Smooth muscle cell (in vitro differentiated cells): ENCODE measurements around the gene DDX21. TPM values are rescaled to one million over a fixed set of nuclear protein-coding genes. Genes with fewer than 3 reads are reported as not detected.

Source experiments
- DNase-seq: peaks from one replicate; lab custom pipeline; 2025; ENCODE audit not compliant: unreplicated experiment; lab: John Stamatoyannopoulos, UW
- H2AFZ ChIP-seq: fragments of 200-600 bp; sonication (generic); 2 replicates; pipeline ENCODE4 v1.6.0; 2016; ENCODE audit warnings: antibody characterized with exemption, low read depth, mild to moderate bottlenecking
- H3F3A ChIP-seq: fragments of 200-600 bp; sonication (generic); 2 replicates; pipeline ENCODE4 v1.6.0; 2017; ENCODE audit warnings: antibody characterized with exemption, low read depth
- H3K27ac ChIP-seq: fragments of 200-600 bp; sonication (generic); 2 replicates; pipeline ENCODE4 v1.5.1; 2016; ENCODE audit warnings: low read depth, mild to moderate bottlenecking
- H3K27me3 ChIP-seq: fragments of 200-600 bp; sonication (generic); 2 replicates; pipeline ENCODE4 v1.6.1; 2016; ENCODE audit warnings: low read depth, mild to moderate bottlenecking
- H3K36me3 ChIP-seq: fragments of 200-600 bp; sonication (generic); 2 replicates; pipeline ENCODE4 v1.5.1; 2016; ENCODE audit warnings: low read depth
- H3K4me1 ChIP-seq: fragments of 200-600 bp; sonication (generic); 2 replicates; pipeline ENCODE4 v1.5.1; 2016; ENCODE audit warnings: low read depth
- H3K4me2 ChIP-seq: fragments of 200-600 bp; sonication (generic); 2 replicates; pipeline ENCODE4 v1.6.0; 2016; ENCODE audit warnings: mild to moderate bottlenecking
- H3K4me3 ChIP-seq: fragments of 200-600 bp; sonication (generic); 2 replicates; pipeline ENCODE4 v1.5.1; 2016; ENCODE audit warnings: mild to moderate bottlenecking
- H3K79me2 ChIP-seq: fragments of 200-600 bp; sonication (generic); 2 replicates; pipeline ENCODE4 v1.6.0; 2016; ENCODE audit warnings: low read depth, mild to moderate bottlenecking
- H3K9ac ChIP-seq: fragments of 200-600 bp; sonication (generic); 2 replicates; pipeline ENCODE4 v1.6.0; 2016; ENCODE audit warnings: low read depth
- H3K9me3 ChIP-seq: fragments of 200-600 bp; sonication (generic); replicated peaks from 2 replicates; pipeline ENCODE4 v1.5.1; 2016; ENCODE audit warnings: low read depth
- H4K20me1 ChIP-seq: fragments of 200-600 bp; sonication (generic); 2 replicates; pipeline ENCODE4 v1.6.0; 2016; ENCODE audit warnings: low read depth
- CTCF ChIP-seq: fragments of 200-600 bp; sonication (generic); IDR thresholded peaks from 2 replicates; pipeline ENCODE4 v1.5.1; 2017; ENCODE audit warnings: borderline replicate concordance, mild to moderate bottlenecking, antibody characterized with exemption; ENCODE audit not compliant: insufficient read depth, poor library complexity, severe bottlenecking
- WGBS: methylation state at CpG from one replicate; pipeline ENCODE4 v1.1.7; 2016; ENCODE audit warnings: low lambda C conversion rate; 5-methylcytosine and 5-hydroxymethylcytosine counted together
- polyA plus RNA-seq: library from polyadenylated mRNA; unstranded; fragments of >200 nt; fragmentation: Nextera tagmentation; extraction: Ambion mirVana; gene quantifications from 2 replicates; pipeline ENCODE4 v1.2.1, GENCODE V29; 2016
- total RNA-seq: library from RNA; depleted of rRNA; stranded (reverse); fragments of >200 nt; gene quantifications from 2 replicates; pipeline ENCODE4 v1.2.3, GENCODE V29; 2014

DDX21 gene
- total and polyA plus RNA-seq, 2 experiments from 2014 or later, result 9.9 to 47.7 TPM

DNA sequence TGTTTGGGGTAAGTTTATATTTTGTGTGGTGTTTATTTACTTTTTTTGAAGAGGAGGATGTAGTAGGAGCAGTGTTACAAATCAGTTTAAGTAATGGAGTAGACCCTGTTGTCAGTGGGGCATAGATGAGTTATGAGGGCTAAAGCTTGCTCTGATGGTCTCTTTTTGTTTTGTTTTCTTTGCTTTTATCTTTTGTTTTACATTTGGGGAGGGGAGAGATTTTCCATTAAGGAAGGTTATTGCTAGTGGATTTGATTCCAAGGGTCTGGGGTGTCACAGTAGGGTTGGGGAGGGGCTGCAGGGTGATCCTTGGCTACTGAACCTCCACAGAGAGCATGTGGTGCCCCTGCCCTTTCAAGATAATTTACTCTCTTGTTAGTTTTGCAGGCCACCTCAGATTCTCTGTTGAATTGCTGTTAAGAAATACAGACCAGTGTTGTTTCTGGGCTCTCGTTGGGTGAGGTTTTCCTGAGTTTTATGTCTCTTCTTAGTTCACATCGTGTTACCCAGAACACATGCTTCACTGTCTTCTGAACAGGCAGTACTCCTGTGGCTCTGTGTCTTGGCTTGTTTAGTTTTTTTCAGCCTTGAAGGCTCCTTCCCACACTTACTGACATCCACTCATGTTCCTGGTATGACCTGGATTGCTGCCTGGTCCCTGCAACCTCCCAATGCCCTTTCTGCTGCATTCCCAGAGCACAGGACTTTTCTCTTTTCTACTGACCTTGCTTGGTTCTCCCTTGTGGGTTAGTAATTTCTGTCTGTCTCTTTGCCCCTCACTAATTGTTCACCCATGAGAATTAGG, 36.9 kb downstream of the DDX21 start:
- H3K36me3 ChIP-seq, result no peaks in the 10 kb centered on the region
- peak overlapping the region; percentile 58 for H3K27ac ChIP-seq
- peak overlapping the region; percentile 52 for H3K4me2 ChIP-seq
- H3K9me3 ChIP-seq, result no peaks in the 10 kb centered on the region
- H3K27me3 ChIP-seq, result no peaks in the 10 kb centered on the region
- TF ChIP-seq CTCF, result no peak
- H3K9ac ChIP-seq, result no peak overlapping the region
- H4K20me1 ChIP-seq, result peaks cover 58% of the 10 kb centered on the region
- no peak overlapping the region for H3K4me3 ChIP-seq
- H3K4me1 ChIP-seq, result peaks cover 11% of the 10 kb centered on the region
- 10% methylated on average over 2 of the region's 2 CpGs for WGBS
- H2AFZ ChIP-seq, result no peak overlapping the region
- H3K79me2 ChIP-seq, result peaks cover 89% of the 10 kb centered on the region
- DNase-seq, result no peak
- peaks cover 6% of the 10 kb centered on the region for H3F3A ChIP-seq

- DNase-seq, result no peak
- no peaks in the 10 kb centered on the region for H3K27me3 ChIP-seq
- H4K20me1 ChIP-seq, result peaks cover 69% of the 10 kb centered on the region
- no peak for TF ChIP-seq CTCF
- H3F3A ChIP-seq, result peaks cover 4% of the 10 kb centered on the region
- WGBS, result 90% methylated on average over 3 of the region's 3 CpGs
- peaks cover 11% of the 10 kb centered on the region for H3K4me1 ChIP-seq
- H3K9me3 ChIP-seq, result no peaks in the 10 kb centered on the region
- peaks cover 8% of the 10 kb centered on the region for H3K36me3 ChIP-seq
- H2AFZ ChIP-seq, result no peak overlapping the region
- H3K27ac ChIP-seq, result peak overlapping the region; percentile 19
- H3K79me2 ChIP-seq, result peaks cover 80% of the 10 kb centered on the region
- H3K4me3 ChIP-seq, result no peak overlapping the region
- H3K9ac ChIP-seq, result no peak overlapping the region
- no peak overlapping the region for H3K4me2 ChIP-seq
These were observed 41.2 kb downstream of the DDX21 start for GRCh38 chr10:68997211-68997610.

- no peaks in the 10 kb centered on the region for H3K9me3 ChIP-seq
- H2AFZ ChIP-seq, result no peak overlapping the region
- H3F3A ChIP-seq, result no peaks in the 10 kb centered on the region
- H3K27me3 ChIP-seq, result no peaks in the 10 kb centered on the region
- DNase-seq, result no peak
- H3K79me2 ChIP-seq, result peaks cover 11% of the 10 kb centered on the region
- no peak overlapping the region for H3K4me2 ChIP-seq
- no peak overlapping the region for H3K9ac ChIP-seq
- TF ChIP-seq CTCF, result peak; percentile 47
- H3K4me3 ChIP-seq, result no peak overlapping the region
- no peaks in the 10 kb centered on the region for H3K4me1 ChIP-seq
- no peak overlapping the region for H3K27ac ChIP-seq
- WGBS, result 70% methylated on average over 1 of the region's 1 CpG
- peaks cover 18% of the 10 kb centered on the region for H3K36me3 ChIP-seq
- peaks cover 8% of the 10 kb centered on the region for H4K20me1 ChIP-seq
These were observed 48.9 kb downstream of the DDX21 start for GRCh38 chr10:69004821-69005220.
